ENCODE data around the gene PLD4.
"Not testable (repeated sequence)": the region's sequence is repeated elsewhere in the genome, so short reads cannot be mapped to it uniquely, and the experiment has no call there.

Gene PLD4

DNA sequence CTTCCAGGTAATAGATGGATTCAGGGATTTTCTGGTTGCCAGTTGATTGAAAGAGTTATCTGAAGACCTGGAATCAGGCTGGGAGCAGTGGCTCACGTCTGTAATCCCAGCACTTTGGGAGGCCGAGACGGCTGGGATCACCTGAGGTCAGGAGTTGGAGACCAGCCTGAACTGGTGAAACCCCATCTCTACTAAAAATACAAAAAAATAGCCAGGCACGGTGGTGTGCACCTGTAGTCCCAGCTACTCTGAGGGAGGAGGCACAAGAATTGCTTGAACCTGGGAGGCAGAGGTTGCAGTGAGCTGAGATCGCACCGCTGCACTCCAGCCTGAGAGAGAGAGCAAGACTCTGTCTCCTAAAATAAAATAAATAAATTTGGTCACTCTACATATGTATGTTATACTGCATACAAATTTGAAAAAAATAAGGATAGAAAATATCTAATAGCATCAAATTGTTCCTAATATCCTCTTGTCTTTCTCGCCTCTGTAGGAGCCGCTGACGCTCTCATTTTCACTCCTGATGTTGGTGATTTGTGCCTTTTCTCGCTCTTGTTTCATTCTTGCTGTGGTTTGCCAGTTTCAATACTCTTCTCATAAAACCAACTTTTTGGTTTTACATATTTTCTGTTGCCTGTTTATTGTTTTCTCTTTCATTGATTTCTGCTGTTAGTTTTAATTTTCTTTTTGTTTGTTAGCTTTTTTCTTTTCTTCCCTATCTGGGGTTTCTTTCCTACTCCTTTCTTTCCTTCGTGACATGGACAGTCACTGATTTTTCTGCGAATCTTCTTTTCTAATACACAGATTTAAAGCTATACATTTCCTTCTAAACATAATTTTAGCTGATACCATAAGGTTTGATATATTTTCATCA is 23.8 kb upstream of the PLD4 start:
- no peak for DNase-seq

- no peak for DNase-seq
These were observed 20.7 kb upstream of the PLD4 start for GRCh38 chr14:104903990-104904389.

GRCh38 chr14:104904650-104905578 is 19.8 kb upstream of the PLD4 start:
- DNase-seq: not testable (repeated sequence)

- not testable (repeated sequence) for DNase-seq
These were observed 19.1 kb upstream of the PLD4 start for GRCh38 chr14:104905579-104905933.

DNA sequence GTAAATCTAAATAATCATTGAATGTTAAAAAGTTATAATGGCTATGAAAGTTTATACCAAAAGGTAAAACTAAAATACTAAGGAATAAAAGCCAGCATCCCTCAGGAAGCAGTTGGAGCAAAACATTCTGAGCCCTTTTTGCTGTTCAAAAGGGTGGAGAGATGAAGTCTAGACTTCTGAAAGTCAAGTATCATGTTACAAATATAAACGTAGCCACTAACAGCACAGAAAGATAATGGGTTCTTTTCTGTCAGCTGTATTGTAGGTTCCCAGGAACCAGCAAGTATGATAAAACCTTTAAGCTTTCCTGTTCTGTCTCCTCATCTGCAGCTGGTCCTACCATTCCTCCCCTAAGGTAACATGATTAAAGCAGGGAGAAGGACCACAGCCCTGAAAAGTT is 16.4 kb upstream of the PLD4 start:
- no peak for DNase-seq

DNA sequence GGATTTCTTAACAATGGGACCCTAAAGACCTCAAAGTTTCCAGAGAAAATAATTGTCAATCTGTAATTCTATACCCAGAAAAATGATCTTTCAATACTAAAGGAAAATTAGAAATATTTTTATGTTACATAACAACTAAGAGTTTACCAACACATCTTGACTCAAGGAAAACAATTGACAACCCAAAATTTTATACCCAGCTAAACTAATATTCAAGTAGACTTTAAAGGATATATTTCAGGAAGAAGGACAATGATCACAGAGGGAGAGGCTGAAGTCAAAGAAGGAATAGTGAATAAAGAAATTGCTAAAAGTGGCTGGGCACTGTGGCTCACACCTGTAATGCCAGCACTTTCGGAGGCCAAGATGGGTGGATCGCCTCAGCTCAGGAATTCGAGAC is 12.6 kb upstream of the PLD4 start:
- DNase-seq: no peak

DNA sequence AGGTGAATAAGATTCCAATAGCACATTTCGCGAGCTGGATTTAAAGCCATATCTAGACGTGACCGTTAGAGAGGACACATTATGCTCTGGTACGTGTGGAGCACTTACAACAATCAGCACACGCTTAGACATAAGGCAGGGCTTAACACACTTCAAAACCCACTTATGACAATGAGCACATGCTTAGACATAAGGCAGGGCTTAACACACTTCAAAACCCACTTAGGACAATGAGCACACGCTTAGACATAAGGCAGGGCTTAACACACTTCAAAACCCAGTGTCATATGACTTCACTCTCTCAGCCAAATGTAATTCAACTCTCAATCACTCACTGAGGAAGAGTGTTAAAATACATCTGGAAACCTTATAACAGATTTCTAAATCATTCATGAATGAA is 11.2 kb upstream of the PLD4 start:
- no peak for DNase-seq

GRCh38 chr14:104917116-104917515 is 7.6 kb upstream of the PLD4 start:
- no peak for DNase-seq

DNA sequence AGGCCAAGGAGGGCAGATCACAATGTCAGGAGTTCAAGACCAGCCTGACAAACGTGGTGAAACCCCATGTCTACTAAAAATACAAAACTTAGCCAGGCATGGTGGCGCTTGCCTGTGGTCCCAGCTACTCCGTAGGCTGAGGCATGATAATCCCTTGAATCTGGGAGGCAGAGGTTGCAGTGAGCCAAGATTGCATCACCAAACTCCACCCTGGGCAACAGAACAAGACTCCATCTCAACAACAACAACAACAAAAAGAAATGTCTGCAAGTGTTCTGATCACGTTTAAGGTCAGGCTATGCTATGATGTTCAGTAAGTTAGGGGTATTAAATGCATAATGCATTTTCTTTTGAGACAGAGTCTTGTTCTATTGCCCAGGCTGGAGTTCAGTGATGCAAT is 6.7 kb upstream of the PLD4 start:
- DNase-seq: no peak

DNA sequence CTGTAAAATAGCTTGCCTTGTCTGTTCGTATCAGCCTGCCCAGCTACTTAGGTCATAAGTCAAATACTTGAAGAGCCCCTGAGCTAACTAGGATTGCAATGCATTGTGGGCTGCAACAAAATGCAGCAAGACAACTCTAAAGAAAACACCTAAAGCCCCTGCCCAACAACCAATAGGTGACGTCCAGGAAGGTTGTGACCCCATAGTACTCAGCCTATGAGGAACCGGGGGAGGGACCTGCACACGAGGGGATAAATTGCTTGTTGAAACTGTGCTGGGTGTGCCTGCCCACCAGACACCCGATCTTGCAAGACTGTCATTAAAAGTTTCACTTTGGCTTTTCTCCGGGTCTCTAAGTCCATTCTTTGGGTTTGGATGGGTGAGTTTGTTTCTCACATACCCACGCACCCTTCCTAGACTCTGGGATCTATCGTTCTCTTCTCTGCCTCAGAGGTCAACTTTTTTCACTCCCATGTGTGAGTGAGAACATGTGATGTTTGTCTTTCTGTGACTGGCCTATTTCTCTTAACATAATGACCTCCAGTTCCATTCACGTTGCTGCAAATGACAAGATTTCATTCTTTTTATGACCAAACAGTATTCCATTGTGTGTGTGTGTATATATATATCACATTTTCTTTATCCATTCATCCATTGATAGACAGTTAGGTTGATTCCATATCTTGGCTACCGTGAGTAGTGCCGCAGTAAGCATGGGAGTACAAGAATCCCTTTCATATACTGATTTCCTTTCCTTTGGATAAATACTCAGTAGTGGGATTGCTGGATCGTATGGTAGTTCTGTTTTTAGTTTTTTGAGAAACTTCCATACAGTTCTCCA is 5.3 kb upstream of the PLD4 start:
- DNase-seq: not testable (repeated sequence)

DNA sequence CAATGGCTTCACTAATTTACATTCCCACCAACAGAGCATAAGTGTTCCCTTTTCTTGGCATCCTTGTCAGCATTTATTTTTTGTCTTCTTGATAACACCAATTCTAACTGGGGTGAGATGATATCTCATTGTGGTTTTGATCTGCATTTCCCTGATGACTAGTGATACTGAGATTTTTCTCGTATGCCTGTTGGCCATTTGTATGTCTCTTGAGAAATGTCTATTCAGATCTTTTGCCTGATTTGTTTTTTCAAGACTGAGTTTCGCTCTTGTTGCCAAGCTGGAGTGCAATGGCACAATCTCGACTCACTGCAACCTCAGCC is 4.7 kb upstream of the PLD4 start:
- DNase-seq: no peak

DNA sequence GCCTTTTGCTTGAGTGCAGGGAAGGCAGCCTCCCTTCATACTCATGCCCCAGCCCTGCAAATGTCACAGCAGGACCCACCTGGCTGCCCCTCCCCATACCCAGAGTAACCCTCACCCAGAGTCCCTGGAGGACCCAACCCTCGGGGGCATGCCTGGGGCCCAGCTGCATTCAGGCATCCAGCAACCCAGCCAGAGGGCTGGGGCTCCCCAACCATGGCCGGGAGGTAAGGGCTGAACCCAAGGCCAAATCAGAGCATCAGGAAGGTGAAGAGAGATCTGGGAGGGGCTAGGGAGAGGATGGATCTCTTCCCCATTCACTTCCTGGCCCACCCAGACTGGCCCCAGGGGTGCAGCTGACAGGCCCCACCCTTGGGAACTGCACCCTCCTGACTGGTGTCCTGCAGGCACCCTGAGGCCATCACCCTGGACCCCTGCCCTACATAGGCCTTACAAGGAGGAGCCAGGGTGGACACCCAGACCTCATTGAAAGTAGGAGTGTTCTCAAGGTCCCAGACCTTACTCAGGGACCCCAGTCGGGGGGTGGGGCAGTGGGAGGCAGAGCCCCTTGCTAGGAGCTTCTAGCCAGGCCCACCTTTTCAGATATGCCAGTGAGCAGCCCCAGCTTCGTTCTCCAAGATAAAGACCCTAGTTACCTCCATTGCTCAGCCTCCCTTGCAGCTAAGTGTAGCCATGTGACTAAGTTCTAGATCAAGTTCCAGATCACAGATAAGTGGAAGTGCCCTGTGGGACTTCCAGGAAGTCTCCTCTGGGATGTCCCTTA is 849 bp upstream of the PLD4 start:
- no peak for DNase-seq

DNA sequence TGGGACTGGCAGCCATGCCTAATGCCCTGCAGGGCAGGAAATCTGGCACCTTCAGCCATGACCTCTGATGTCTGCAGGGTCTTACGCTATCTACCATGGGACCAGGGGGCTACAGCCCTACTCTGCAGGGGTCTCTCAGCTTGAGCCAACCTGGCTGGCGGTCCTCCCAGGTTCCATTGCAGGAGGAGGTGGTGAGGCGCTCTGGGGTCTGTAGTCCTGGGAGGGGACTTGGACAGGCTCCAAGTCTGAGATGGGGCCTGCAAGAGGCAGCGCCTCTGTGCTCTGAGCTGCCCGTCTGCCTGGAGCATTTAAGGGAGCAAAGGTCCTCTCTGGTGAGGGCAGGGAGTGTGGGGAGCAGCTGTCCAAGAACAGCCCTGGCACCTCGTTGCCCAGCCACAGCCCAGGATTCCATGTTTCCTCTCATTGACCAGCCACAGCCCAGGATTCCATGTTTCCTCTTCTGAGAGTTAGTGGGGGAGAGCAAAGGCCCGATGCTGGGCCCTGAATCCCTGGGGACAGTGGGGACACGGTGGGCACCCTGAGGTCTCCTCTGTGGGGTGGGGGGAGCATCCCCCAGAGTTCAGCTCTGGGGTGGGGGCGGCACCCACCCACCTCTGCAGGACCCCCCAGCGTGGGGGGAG is 655 bp downstream of the PLD4 start:
- DNase-seq: no peak

DNA sequence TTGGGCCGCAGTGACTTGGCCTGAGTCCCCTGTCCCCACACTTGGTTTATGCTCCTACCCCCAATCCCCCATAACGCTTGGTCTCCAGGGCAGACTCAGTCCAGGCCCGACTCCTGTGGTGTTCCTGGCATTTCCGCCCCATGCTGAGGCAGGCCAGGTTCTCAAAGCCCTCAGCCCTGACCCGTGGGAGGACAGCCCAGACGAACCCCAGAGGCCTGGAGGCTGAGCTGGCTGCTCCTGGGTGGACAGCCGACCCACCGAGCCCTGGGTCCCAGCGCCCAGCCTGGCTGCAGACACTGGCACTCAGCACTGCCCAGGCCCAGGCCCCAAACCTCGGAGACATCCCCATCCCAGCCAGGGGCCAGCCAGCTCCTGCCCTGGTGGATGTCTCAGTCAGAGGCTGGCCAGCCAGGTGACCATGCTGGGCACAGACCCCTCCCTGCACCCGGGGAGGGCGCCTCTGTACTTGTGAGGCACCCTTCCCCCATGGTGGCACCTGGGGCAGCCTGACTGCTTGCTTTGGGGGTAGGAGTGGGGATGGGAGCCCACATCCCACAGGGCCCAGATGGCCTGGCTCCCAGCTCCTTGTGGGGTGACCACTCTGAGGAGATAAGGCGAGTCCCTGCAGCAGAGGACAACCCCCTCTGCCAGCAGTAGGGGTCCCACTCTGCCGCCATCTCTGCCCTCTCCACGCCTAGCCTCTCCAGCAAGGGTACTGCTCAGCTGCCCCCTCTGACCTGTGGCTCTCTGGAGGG is 1.4 kb downstream of the PLD4 start:
- no peak for DNase-seq

- no peak for DNase-seq
These were observed 2.1 kb downstream of the PLD4 start for GRCh38 chr14:104926619-104927431.

DNA sequence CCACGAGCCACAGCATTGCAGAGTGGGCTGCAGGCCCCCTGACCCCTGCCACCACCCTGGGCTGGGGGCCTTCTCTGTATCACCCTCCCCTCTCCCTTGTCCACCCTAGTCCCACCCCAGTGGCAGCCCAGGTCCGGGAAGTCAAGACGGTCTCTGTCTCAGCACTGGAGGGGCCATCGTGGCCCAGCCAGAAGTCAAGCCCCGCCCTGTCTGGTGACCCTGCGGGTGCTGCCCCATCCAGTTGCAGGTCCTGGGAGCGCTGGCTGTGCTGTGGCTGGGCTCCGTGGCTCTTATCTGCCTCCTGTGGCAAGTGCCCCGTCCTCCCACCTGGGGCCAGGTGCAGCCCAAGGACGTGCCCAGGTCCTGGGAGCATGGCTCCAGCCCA is 2.7 kb downstream of the PLD4 start:
- DNase-seq: no peak

- no peak for DNase-seq
These were observed 3.2 kb downstream of the PLD4 start for GRCh38 chr14:104927901-104928300.

DNA sequence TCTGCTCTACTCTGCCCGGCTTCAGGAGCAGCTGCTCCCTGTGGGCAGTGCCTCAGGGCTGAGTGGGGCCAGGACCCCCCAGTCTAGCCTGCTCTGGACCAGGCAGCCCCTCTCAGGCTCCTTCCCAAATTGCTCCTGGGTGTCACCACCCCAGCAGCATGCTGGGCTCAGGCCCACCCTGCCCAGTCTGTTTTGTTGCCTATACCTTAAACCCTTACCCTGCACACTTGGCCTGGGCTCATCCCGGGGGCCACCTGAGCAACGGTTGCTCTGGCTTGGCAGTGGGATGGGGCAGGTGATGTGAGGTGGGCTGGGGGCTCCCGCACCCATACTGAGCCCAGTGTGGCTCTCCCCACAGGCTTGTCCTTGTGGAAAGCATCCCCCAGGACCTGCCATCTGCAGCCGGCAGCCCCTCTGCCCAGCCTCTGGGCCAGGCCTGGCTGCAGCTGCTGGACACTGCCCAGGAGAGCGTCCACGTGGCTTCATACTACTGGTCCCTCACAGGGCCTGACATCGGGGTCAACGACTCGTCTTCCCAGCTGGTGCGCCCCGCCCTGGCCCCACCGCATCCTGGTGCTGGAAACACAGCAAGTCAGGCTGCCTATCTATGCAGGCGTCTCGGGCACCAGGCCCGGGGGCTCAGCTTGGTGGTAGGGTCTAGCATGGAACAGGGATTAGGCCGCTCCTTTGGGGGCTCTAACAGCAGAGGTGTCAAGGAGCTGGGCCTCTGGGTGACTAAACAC is 3.9 kb downstream of the PLD4 start:
- no peak for DNase-seq

Data from KG1 (cell line).